Measurements from ENCODE around the gene MAP2K5.
A peak's percentile ranks its signal among the peaks of the same experiment; 100 is the strongest.

MAP2K5 gene

GRCh38 chr15:67838789-67839332, 296.4 kb downstream of the MAP2K5 start:
- H3K27me3 ChIP-seq (ENCODE audit: insufficient read depth, low read length, poor library complexity, severe bottlenecking), result no peaks in the 10 kb centered on the region
- peak overlapping the region; percentile 77 for H2AFZ ChIP-seq (ENCODE audit: low read length)
- H3F3A ChIP-seq (ENCODE audit: low read depth), result no peaks in the 10 kb centered on the region; the same call in 1 of the 2 replicates
- H3K9ac ChIP-seq (ENCODE audit: low read depth, low read length, poor library complexity, severe bottlenecking), result peak overlapping the region; percentile 86
- H3K4me3 ChIP-seq (ENCODE audit: low read length, poor library complexity, severe bottlenecking), result peak overlapping the region; percentile 87
- peaks cover 27% of the 10 kb centered on the region for H3K4me1 ChIP-seq (ENCODE audit: insufficient read depth, low read length, poor library complexity, severe bottlenecking)
- H3K79me2 ChIP-seq (ENCODE audit: insufficient read depth, low read length), result no peaks in the 10 kb centered on the region
- no peak for TF ChIP-seq EZH2phosphoT487 (IDR thresholded peaks at IDR 0.05; ENCODE audit: borderline replicate concordance)
- no peak for TF ChIP-seq CTCF (conservative IDR thresholded peaks at IDR 0.05; ENCODE audit: low read length)
- H3K36me3 ChIP-seq (ENCODE audit: insufficient read depth, low read length), result no peaks in the 10 kb centered on the region
- H3K9me2 ChIP-seq (replicated peaks; ENCODE audit: low read depth, low read length), result no peaks in the 10 kb centered on the region
- no peaks in the 10 kb centered on the region for H4K20me1 ChIP-seq (ENCODE audit: insufficient read depth, low read length, poor library complexity, severe bottlenecking)
- H3K9me3 ChIP-seq (ENCODE audit: insufficient read depth, low read depth, low read length), result no peaks in the 10 kb centered on the region
- H3K4me2 ChIP-seq (ENCODE audit: low read depth, low read length, poor library complexity, severe bottlenecking), result peak overlapping the region; percentile 90

GRCh38 chr15:67839499-67839928, 297.0 kb downstream of the MAP2K5 start:
- Histone ChIP-seq H4K20me1 (ENCODE audit: insufficient read depth, low read length, poor library complexity, severe bottlenecking) (no peaks in the 10 kb centered on the region), H3K9ac (ENCODE audit: low read depth, low read length, poor library complexity, severe bottlenecking) (peak overlapping the region; percentile 86), H3K9me2 (replicated peaks; ENCODE audit: low read depth, low read length) (no peaks in the 10 kb centered on the region), H3K36me3 (ENCODE audit: insufficient read depth, low read length) (no peaks in the 10 kb centered on the region), H3K4me3 (ENCODE audit: low read length, poor library complexity, severe bottlenecking) (peak overlapping the region; percentile 87), H3F3A (ENCODE audit: low read depth) (no peaks in the 10 kb centered on the region; the same call in 1 of the 2 replicates), H3K9me3 (ENCODE audit: insufficient read depth, low read depth, low read length) (no peaks in the 10 kb centered on the region), H2AFZ (ENCODE audit: low read length) (peak overlapping the region; percentile 77), H3K79me2 (ENCODE audit: insufficient read depth, low read length) (no peaks in the 10 kb centered on the region), H3K4me2 (ENCODE audit: low read depth, low read length, poor library complexity, severe bottlenecking) (peak overlapping the region; percentile 90), H3K27me3 (ENCODE audit: insufficient read depth, low read length, poor library complexity, severe bottlenecking) (no peaks in the 10 kb centered on the region), H3K4me1 (ENCODE audit: insufficient read depth, low read length, poor library complexity, severe bottlenecking) (peaks cover 27% of the 10 kb centered on the region)
- TF ChIP-seq CTCF (conservative IDR thresholded peaks at IDR 0.05; ENCODE audit: low read length), result no peak
- no peak for TF ChIP-seq EZH2phosphoT487 (IDR thresholded peaks at IDR 0.05; ENCODE audit: borderline replicate concordance)

GRCh38 chr15:67839929-67840748, 297.6 kb downstream of the MAP2K5 start, which contains the start of gene RNU6-1:
Gene RNU6-1, minus strand, starts transcription at chr15:67840045.
- Histone ChIP-seq H2AFZ (ENCODE audit: low read length) (peak within 1 kb of the TSS; percentile 91), H3F3A (ENCODE audit: low read depth) (no peaks in the 10 kb centered on the region; the same call in 1 of the 2 replicates), H3K4me2 (ENCODE audit: low read depth, low read length, poor library complexity, severe bottlenecking) (peak within 1 kb of the TSS; percentile 90), H3K9me2 (replicated peaks; ENCODE audit: low read depth, low read length) (no peaks in the 10 kb centered on the region), H3K4me3 (ENCODE audit: low read length, poor library complexity, severe bottlenecking) (peak within 1 kb of the TSS; percentile 87), H3K9ac (ENCODE audit: low read depth, low read length, poor library complexity, severe bottlenecking) (peak within 1 kb of the TSS; percentile 86), H3K9me3 (ENCODE audit: insufficient read depth, low read depth, low read length) (no peaks in the 10 kb centered on the region), H3K79me2 (ENCODE audit: insufficient read depth, low read length) (no peaks in the 10 kb centered on the region), H3K27me3 (ENCODE audit: insufficient read depth, low read length, poor library complexity, severe bottlenecking) (no peaks in the 10 kb centered on the region), H4K20me1 (ENCODE audit: insufficient read depth, low read length, poor library complexity, severe bottlenecking) (no peaks in the 10 kb centered on the region), H3K4me1 (ENCODE audit: insufficient read depth, low read length, poor library complexity, severe bottlenecking) (peaks cover 27% of the 10 kb centered on the region), H3K36me3 (ENCODE audit: insufficient read depth, low read length) (no peaks in the 10 kb centered on the region)
- TF ChIP-seq EZH2phosphoT487 (IDR thresholded peaks at IDR 0.05; ENCODE audit: borderline replicate concordance), result no peak
- TF ChIP-seq CTCF (conservative IDR thresholded peaks at IDR 0.05; ENCODE audit: low read length), result no peak
